HG02938 (cell line): ENCODE measurements around the gene NTN3.
"Not testable (repeated sequence)": the region's sequence is repeated elsewhere in the genome, so short reads cannot be mapped to it uniquely, and the experiment has no call there.

Source experiments
- ATAC-seq: cut with Tn5 transposase; IDR thresholded peaks from one replicate; pipeline ENCODE4 v1.9.1; 2021; ENCODE audit warnings: mild to moderate bottlenecking, moderate library complexity; ENCODE audit not compliant: unreplicated experiment

NTN3 gene

GRCh38 chr16:2476741-2477140, 5.6 kb downstream of the NTN3 start:
- ATAC-seq = no peak

- no peak for ATAC-seq
Observed at GRCh38 chr16:2477327-2477726, 6.2 kb downstream of the NTN3 start.

GRCh38 chr16:2478279-2478678, 7.2 kb downstream of the NTN3 start:
- no peak for ATAC-seq

- not testable (repeated sequence) for ATAC-seq
Observed at GRCh38 chr16:2479996-2480395, 8.9 kb downstream of the NTN3 start.

GRCh38 chr16:2480948-2481347, 9.9 kb downstream of the NTN3 start:
- ATAC-seq = no peak

- no peak for ATAC-seq
Observed at GRCh38 chr16:2481676-2482075, 10.6 kb downstream of the NTN3 start.

- no peak for ATAC-seq
Observed at GRCh38 chr16:2482249-2482648, 11.2 kb downstream of the NTN3 start.

- no peak for ATAC-seq
Observed at GRCh38 chr16:2482708-2483534, 11.8 kb downstream of the NTN3 start.

GRCh38 chr16:2483939-2484897, 13.1 kb downstream of the NTN3 start:
- no peak for ATAC-seq

- no peak for ATAC-seq
Observed at GRCh38 chr16:2484898-2485508, 13.9 kb downstream of the NTN3 start.

- ATAC-seq = no peak
Observed at GRCh38 chr16:2485811-2486507, 14.9 kb downstream of the NTN3 start.

- no peak for ATAC-seq
Observed at GRCh38 chr16:2486645-2487516, 15.8 kb downstream of the NTN3 start.

GRCh38 chr16:2487517-2487842, 16.4 kb downstream of the NTN3 start:
- ATAC-seq = no peak

- ATAC-seq = no peak
Observed at GRCh38 chr16:2487903-2488531, 16.9 kb downstream of the NTN3 start.

- no peak for ATAC-seq
Observed at GRCh38 chr16:2489581-2489980, 18.5 kb downstream of the NTN3 start.

- no peak for ATAC-seq
Observed at GRCh38 chr16:2490190-2491105, 19.4 kb downstream of the NTN3 start.

- ATAC-seq = no peak
Observed at GRCh38 chr16:2492292-2492691, 21.2 kb downstream of the NTN3 start.

GRCh38 chr16:2493605-2494004, 22.5 kb downstream of the NTN3 start:
- no peak for ATAC-seq
